ENCODE measurements around the gene ATP12A.
"Not testable (repeated sequence)": the region's sequence is repeated elsewhere in the genome, so short reads cannot be mapped to it uniquely, and the experiment has no call there.

The ATP12A gene

DNA sequence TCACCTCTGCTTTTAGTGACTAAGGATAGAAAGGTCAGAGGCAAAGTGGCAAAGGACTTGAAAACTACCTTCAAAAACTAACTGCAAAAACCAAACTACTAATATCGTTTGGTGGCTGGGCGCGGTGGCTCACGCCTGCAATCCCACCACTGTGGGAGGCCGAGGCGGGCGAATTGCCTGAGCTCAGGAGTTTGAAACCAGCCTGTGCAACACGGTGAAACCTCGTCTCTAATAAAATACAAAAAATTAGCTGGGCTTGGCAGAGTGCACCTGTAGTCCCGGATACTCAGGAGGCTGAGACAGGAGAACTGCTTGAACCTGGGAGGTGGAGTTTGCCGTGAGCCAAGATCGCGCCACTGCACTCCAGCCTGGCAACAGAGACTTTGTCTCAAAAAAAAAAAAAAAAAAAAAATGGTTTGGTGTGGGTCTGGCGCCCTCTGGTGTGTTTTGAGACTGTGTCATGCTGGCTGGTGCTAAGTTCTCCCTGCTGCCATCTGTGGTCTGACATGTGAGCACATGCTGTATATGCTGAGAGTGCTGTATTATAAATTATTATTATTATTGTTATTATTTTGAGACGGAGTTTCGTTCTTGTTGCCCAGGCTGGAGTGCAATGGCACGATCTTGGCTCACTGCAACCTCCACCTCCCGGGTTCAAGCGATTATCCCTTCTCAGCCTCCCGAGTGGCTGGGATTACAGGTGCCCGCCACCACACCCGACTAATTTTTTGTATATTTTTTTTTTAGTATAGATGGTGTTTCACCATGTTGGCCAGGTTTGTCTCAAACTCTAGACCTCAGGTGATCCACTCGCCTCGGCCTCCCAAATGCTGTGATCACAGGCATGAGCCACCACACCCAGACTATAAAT is 47.8 kb downstream of the ATP12A start:
- H3K4me3 ChIP-seq (ENCODE audit: low read depth in 1 of 2, low read length in 1 of 2): no peak overlapping the region
- TF ChIP-seq, protein P1, sequence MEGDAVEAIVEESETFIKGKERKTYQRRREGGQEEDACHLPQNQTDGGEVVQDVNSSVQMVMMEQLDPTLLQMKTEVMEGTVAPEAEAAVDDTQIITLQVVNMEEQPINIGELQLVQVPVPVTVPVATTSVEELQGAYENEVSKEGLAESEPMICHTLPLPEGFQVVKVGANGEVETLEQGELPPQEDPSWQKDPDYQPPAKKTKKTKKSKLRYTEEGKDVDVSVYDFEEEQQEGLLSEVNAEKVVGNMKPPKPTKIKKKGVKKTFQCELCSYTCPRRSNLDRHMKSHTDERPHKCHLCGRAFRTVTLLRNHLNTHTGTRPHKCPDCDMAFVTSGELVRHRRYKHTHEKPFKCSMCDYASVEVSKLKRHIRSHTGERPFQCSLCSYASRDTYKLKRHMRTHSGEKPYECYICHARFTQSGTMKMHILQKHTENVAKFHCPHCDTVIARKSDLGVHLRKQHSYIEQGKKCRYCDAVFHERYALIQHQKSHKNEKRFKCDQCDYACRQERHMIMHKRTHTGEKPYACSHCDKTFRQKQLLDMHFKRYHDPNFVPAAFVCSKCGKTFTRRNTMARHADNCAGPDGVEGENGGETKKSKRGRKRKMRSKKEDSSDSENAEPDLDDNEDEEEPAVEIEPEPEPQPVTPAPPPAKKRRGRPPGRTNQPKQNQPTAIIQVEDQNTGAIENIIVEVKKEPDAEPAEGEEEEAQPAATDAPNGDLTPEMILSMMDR (IDR thresholded peaks at IDR 0.05): no peak
- no peaks in the 10 kb centered on the region for H3K27me3 ChIP-seq
- no peaks in the 10 kb centered on the region for H3K36me3 ChIP-seq
- no peaks in the 10 kb centered on the region for H3K9me3 ChIP-seq
- H3K27ac ChIP-seq: no peak overlapping the region
- H3K4me1 ChIP-seq (ENCODE audit: control insufficient read depth in 1 of 2, insufficient read depth in 1 of 2, low read depth in 1 of 2, low read length in 1 of 2): no peaks in the 10 kb centered on the region

DNA sequence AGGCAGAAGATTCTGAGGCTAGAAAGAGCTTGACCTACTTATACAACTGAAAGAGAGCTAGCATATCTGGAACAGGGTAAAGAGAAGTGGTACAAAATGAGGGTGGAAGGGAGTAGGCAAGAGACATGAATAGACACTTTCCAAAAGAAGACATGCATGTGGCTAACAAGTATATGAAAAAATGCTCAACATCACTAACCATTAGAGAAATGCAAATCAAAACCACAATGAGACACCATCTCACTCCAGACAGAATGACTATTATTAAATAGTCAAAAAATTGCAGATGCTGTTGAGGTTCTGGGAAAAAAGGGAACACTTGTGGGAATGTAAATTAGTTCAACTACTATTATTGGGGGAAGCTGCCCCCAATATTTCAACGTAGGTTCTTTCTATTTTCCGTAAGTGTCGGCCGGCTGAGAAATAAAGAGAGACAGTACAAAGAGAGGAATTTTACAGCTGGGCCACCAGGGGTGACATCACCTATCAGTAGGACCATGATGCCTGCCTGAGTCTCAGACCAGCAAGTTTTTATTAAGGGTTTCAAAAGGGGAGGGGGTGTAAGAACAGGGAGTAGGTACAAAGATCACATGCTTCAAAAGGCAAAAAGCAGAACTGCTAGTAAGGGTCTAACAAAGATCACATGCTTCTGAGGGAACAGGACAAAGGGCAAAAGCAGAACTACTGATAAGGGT is 50.8 kb downstream of the ATP12A start:
- not testable (repeated sequence) for H3K9me3 ChIP-seq; H3K4me1 ChIP-seq (ENCODE audit: control insufficient read depth in 1 of 2, insufficient read depth in 1 of 2, low read depth in 1 of 2, low read length in 1 of 2); H3K27me3 ChIP-seq; H3K36me3 ChIP-seq; H3K4me3 ChIP-seq (ENCODE audit: low read depth in 1 of 2, low read length in 1 of 2); H3K27ac ChIP-seq

DNA sequence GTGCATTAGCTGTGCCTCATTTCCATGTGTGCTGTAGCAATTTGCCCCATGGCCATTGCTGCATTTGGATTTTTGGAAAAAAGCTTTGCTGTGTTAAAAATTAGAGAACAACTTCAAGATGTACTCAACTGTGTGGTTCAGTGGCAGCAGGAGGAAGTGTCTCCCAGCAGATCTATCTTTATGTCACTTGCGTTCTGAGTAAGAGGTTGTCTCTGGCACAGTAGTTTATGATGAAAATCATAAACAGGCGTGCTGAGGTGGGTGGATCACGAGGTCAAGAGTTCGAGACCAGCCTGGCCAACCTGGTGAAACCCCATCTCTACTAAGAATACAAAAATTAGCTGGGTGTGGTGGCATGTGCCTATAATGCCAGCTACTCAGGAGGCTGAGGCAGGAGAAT is 54.7 kb downstream of the ATP12A start:
- TF ChIP-seq, protein P1 (IDR thresholded peaks at IDR 0.05): no peak
- Histone ChIP-seq H3K27me3 (no peaks in the 10 kb centered on the region), H3K4me3 (ENCODE audit: low read depth in 1 of 2, low read length in 1 of 2) (no peak overlapping the region), H3K36me3 (no peaks in the 10 kb centered on the region), H3K27ac (no peak overlapping the region), H3K9me3 (no peaks in the 10 kb centered on the region), H3K4me1 (ENCODE audit: control insufficient read depth in 1 of 2, insufficient read depth in 1 of 2, low read depth in 1 of 2, low read length in 1 of 2) (no peaks in the 10 kb centered on the region)

DNA sequence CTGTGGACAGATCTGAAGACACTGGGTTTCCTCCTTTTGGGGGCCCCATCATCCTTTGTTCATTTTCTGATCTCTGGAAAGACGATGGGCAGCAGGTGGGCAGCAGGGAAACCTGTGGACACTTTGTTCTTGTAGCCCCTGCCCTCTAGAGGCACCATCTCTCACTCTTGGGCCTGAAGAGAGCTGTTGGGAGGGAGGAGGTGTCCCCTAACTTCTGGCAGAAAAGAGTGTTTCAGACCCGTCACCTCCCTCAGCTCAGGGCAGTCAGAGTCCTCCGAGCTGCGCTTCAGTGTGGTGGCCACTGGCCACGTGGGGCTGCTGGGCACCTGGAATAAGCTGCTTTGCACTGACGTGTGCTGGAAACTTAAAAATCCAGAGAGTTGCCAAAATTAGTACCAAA is 56.8 kb downstream of the ATP12A start:
- TF ChIP-seq, protein P1 (IDR thresholded peaks at IDR 0.05): no peak
- H3K9me3 ChIP-seq: no peaks in the 10 kb centered on the region
- no peak overlapping the region for H3K4me3 ChIP-seq (ENCODE audit: low read depth in 1 of 2, low read length in 1 of 2)
- H3K27ac ChIP-seq: no peak overlapping the region
- no peaks in the 10 kb centered on the region for H3K4me1 ChIP-seq (ENCODE audit: control insufficient read depth in 1 of 2, insufficient read depth in 1 of 2, low read depth in 1 of 2, low read length in 1 of 2)
- H3K36me3 ChIP-seq: no peaks in the 10 kb centered on the region
- no peaks in the 10 kb centered on the region for H3K27me3 ChIP-seq

DNA sequence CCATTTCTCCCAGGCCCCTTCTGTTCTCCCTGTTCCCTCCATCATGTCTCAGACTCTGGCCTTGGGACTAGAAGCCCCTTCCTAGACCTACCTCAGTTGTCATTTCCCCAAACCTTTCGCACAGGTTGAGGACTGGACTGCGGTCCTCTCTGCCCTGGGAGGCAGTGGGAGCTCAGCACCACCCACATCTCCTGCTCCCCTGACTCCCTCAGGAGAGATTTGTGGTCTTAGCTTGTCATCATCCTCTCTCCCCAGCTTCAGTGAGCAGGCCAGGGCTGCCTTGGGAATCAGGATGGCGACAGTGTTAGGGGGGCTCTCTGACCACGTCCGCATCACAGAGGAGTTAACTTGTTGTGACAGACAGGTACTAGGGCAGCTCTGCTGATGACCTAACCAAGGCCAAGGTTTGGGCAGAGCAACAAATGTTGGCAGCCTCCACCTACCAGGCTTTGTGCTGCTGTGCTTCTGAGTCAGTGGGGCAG is 58.2 kb downstream of the ATP12A start:
- TF ChIP-seq, protein P1 (IDR thresholded peaks at IDR 0.05): no peak
- H3K27ac ChIP-seq: no peak overlapping the region
- no peaks in the 10 kb centered on the region for H3K9me3 ChIP-seq
- H3K4me3 ChIP-seq (ENCODE audit: low read depth in 1 of 2, low read length in 1 of 2): no peak overlapping the region
- no peaks in the 10 kb centered on the region for H3K4me1 ChIP-seq (ENCODE audit: control insufficient read depth in 1 of 2, insufficient read depth in 1 of 2, low read depth in 1 of 2, low read length in 1 of 2)
- H3K36me3 ChIP-seq: no peaks in the 10 kb centered on the region
- H3K27me3 ChIP-seq: peaks cover 8% of the 10 kb centered on the region
